Neuronal stem cell (in vitro differentiated cells): ENCODE results near the gene ATP1B3. TPM values are rescaled to one million over a fixed set of nuclear protein-coding genes. Genes with fewer than 3 reads are reported as not detected.
"Not testable (repeated sequence)": the region's sequence is repeated elsewhere in the genome, so short reads cannot be mapped to it uniquely, and the experiment has no call there.

Source experiments
- DNase-seq: peaks from one replicate; pipeline ENCODE4 v3.0.0-alpha.2; 2013; ENCODE audit warnings: low spot score
- H2AFZ ChIP-seq: one replicate; pipeline ENCODE4 v1.6.1; 2013; ENCODE audit warnings: mild to moderate bottlenecking, low read length, inconsistent platforms
- H2AK5ac ChIP-seq: 2 replicates; pipeline ENCODE4 v1.6.1; 2013; ENCODE audit warnings: low read depth, mild to moderate bottlenecking, inconsistent platforms, low read length, moderate library complexity, mixed read lengths
- H2BK120ac ChIP-seq: 2 replicates; pipeline ENCODE4 v1.6.1; 2013; ENCODE audit warnings: low read depth, mild to moderate bottlenecking, inconsistent platforms, low read length, moderate library complexity, mixed read lengths
- H2BK12ac ChIP-seq: one replicate; pipeline ENCODE4 v1.6.1; 2013; ENCODE audit warnings: low read length, inconsistent platforms
- H2BK15ac ChIP-seq: 2 replicates; pipeline ENCODE4 v1.6.1; 2013; ENCODE audit warnings: mild to moderate bottlenecking, low read length, inconsistent platforms, mixed read lengths
- H2BK5ac ChIP-seq: one replicate; pipeline ENCODE4 v1.6.1; 2013; ENCODE audit warnings: inconsistent platforms, mild to moderate bottlenecking, low read length, moderate library complexity
- H3K14ac ChIP-seq: one replicate; pipeline ENCODE4 v1.6.1; 2013; ENCODE audit warnings: low read length, inconsistent platforms
- H3K18ac ChIP-seq: 2 replicates; pipeline ENCODE4 v1.6.1; 2013; ENCODE audit warnings: low read length, inconsistent platforms
- H3K23ac ChIP-seq: 2 replicates; pipeline ENCODE4 v1.6.1; 2013; ENCODE audit warnings: low read depth, mild to moderate bottlenecking, mixed read lengths, low read length, inconsistent platforms; ENCODE audit not compliant: poor library complexity
- H3K27ac ChIP-seq: replicated peaks from 3 replicates; pipeline ENCODE4 v1.5.1; 2013; ENCODE audit warnings: low read length, inconsistent platforms
- H3K27me3 ChIP-seq, 3 experiments: 2 replicates each; pipeline ENCODE4 v1.6.1; 2013; ENCODE audit warnings: low read length in 3 of 3, mild to moderate bottlenecking in 2 of 3, inconsistent platforms in 1 of 3, low read depth in 1 of 3, mixed read lengths in 1 of 3, moderate library complexity in 1 of 3; ENCODE audit not compliant: control insufficient read depth in 3 of 3, insufficient read depth in 3 of 3
- H3K36me3 ChIP-seq, 2 donors: replicated peaks in 1 of 2; 2 replicates each; pipeline ENCODE4 v1.6.1; 2013; ENCODE audit warnings: low read length in 2 of 2; ENCODE audit not compliant: control insufficient read depth in 2 of 2, insufficient read depth in 2 of 2
- H3K4ac ChIP-seq: 2 replicates; pipeline ENCODE4 v1.6.1; 2013; ENCODE audit warnings: inconsistent platforms, mild to moderate bottlenecking, low read length, moderate library complexity
- H3K4me1 ChIP-seq, 2 donors: 1 replicate in 1 of 2; 2 replicates in 1 of 2; pipeline ENCODE4 v1.6.1; 2013; ENCODE audit warnings: low read length in 2 of 2, low read depth in 1 of 2; ENCODE audit not compliant: control insufficient read depth in 2 of 2, insufficient read depth in 1 of 2
- H3K4me2 ChIP-seq: one replicate; pipeline ENCODE4 v1.6.1; 2013; ENCODE audit warnings: mild to moderate bottlenecking, low read length, inconsistent platforms; ENCODE audit not compliant: insufficient read depth, poor library complexity, severe bottlenecking
- H3K4me3 ChIP-seq, 2 donors: 2 replicates each; pipeline ENCODE4 v1.5.1; 2013; ENCODE audit warnings: low read length in 2 of 2, mild to moderate bottlenecking in 2 of 2, inconsistent platforms in 1 of 2, moderate library complexity in 1 of 2
- H3K79me1 ChIP-seq: one replicate; pipeline ENCODE4 v1.6.1; 2013; ENCODE audit warnings: low read depth, mild to moderate bottlenecking, inconsistent platforms, low read length, moderate library complexity
- H3K9ac ChIP-seq: one replicate; pipeline ENCODE4 v1.6.1; 2013; ENCODE audit warnings: mild to moderate bottlenecking, low read depth, low read length, inconsistent platforms; ENCODE audit not compliant: poor library complexity
- H3K9me3 ChIP-seq, 2 donors: replicated peaks in 1 of 2; 2 replicates each; pipeline versions ENCODE3 to v1.6.1; 2013; ENCODE audit warnings: low read length in 2 of 2, mild to moderate bottlenecking in 2 of 2, inconsistent platforms in 1 of 2, low read depth in 1 of 2, mixed read lengths in 1 of 2, moderate library complexity in 1 of 2; ENCODE audit not compliant: control insufficient read depth in 2 of 2, insufficient read depth in 1 of 2
- H4K8ac ChIP-seq: one replicate; pipeline ENCODE4 v1.6.1; 2013; ENCODE audit warnings: low read depth, mild to moderate bottlenecking, inconsistent platforms, low read length, moderate library complexity
- H4K91ac ChIP-seq: one replicate; pipeline ENCODE4 v1.6.1; 2013; ENCODE audit warnings: low read length, low read depth, mild to moderate bottlenecking, inconsistent platforms; ENCODE audit not compliant: poor library complexity
- WGBS, 2 donors: extraction: QIAGEN DNeasy Blood & Tissue Kit; methylation state at CpG; one replicate each; pipeline ENCODE4 v1.1.7; 2013; ENCODE audit warnings: missing lambda C conversion rate in 2 of 2, mixed read lengths in 1 of 2; ENCODE audit not compliant: insufficient read length in 2 of 2, insufficient replicate concordance in 1 of 2; ENCODE audit errors: extremely low coverage in 2 of 2; 5-methylcytosine and 5-hydroxymethylcytosine counted together
- small RNA-seq: library from polyadenylated mRNA; stranded (forward); fragments of <200 nt; extraction: miRNeasy Mini kit (QIAGEN cat#:217004); gene quantifications from one replicate; pipeline ENCODE3, GENCODE V24; 2013; ENCODE audit not compliant: insufficient read depth

The ATP1B3 gene

GRCh38 chr3:141974777-141975176 lies 98.3 kb downstream of the ATP1B3 start:
- not testable (repeated sequence) for H4K91ac ChIP-seq, H3K23ac ChIP-seq, H3K4me3 ChIP-seq, H2BK12ac ChIP-seq, H3K9ac ChIP-seq, H3K4ac ChIP-seq, H2BK15ac ChIP-seq, H2AK5ac ChIP-seq, H4K8ac ChIP-seq, H3K4me2 ChIP-seq, DNase-seq, H3K9me3 ChIP-seq, H2AFZ ChIP-seq, H3K18ac ChIP-seq, H3K79me1 ChIP-seq, H3K4me1 ChIP-seq, H3K27ac ChIP-seq, H3K27me3 ChIP-seq, H2BK120ac ChIP-seq, H2BK5ac ChIP-seq, H3K14ac ChIP-seq
- peaks cover 7 to 88% of the 10 kb centered on the region in 2 donors for H3K36me3 ChIP-seq
- no CpG with 5 or more reads among the region's 8 CpGs for WGBS, 2 donors

Small RNA genes lying within 50 kb of the gene (small RNA-seq; reads per million reads assigned to genes)
- gene HMGN2P25 (not detected), gene RNU6-509P (not detected)
